Ovary (tissue), 9 donors: ENCODE results near the gene TOGARAM2. TPM values are rescaled to one million over a fixed set of nuclear protein-coding genes. Genes with fewer than 3 reads are reported as not detected.
A peak's percentile ranks its signal among the peaks of the same experiment; 100 is the strongest.

ENCODE experiments used
- DNase-seq, 5 donors: peaks; one replicate each; pipeline ENCODE4 v3.0.0-alpha.2; 2019 to 2020
- H3K27ac ChIP-seq, 2 donors: fragments of 200-600 bp; one replicate each; pipeline versions ENCODE4 v1.5.1 to v1.8.0; 2019 to 2022
- H3K27me3 ChIP-seq: fragments of 200-600 bp; one replicate; pipeline ENCODE4 v1.8.0; 2022
- H3K36me3 ChIP-seq: fragments of 200-600 bp; sonication (generic); one replicate; pipeline ENCODE4 v1.5.1; 2019
- H3K4me1 ChIP-seq: one replicate; pipeline ENCODE4 v1.8.1; 2013; ENCODE audit warnings: mild to moderate bottlenecking, moderate library complexity; ENCODE audit not compliant: insufficient read depth
- H3K4me3 ChIP-seq: fragments of 200-600 bp; sonication (generic); one replicate; pipeline ENCODE4 v1.5.1; 2017
- H3K9me3 ChIP-seq, 2 donors: fragments of 200-600 bp in 1 of 2; sonication (generic) in 1 of 2; one replicate each; pipeline versions ENCODE4 v1.5.1 to v1.8.1; 2013 to 2019; ENCODE audit warnings: mild to moderate bottlenecking in 1 of 2, moderate library complexity in 1 of 2
- EP300 ChIP-seq: sonication (generic); formaldehyde crosslinking; IDR thresholded peaks from one replicate; pipeline ENCODE4 v1.6.1; 2017; ENCODE audit warnings: antibody characterized with exemption
- POLR2A ChIP-seq: fragments of 450-650 bp; IDR thresholded peaks from one replicate; pipeline ENCODE4 v1.6.1; 2017; ENCODE audit warnings: antibody characterized with exemption, mild to moderate bottlenecking, moderate library complexity
- WGBS, 3 donors: extraction: QIAGEN DNeasy Blood & Tissue Kit in 1 of 3; methylation state at CpG; one replicate each; pipeline versions ENCODE4 v1.1.5 to v1.1.7; 2013 to 2017; 5-methylcytosine and 5-hydroxymethylcytosine counted together
- intact Hi-C, 4 donors: fragments of 100-400 bp; cut with DNase I; formaldehyde crosslinking; loops; one replicate each; pipeline versions ENCODE4 v1.11.0 to v1.15.1; 2022 to 2023
- polyA plus RNA-seq, 2 donors: library from polyadenylated mRNA; stranded (reverse); fragments of 200-250 nt in 1 of 2; fragments of 350-450 nt in 1 of 2; fragmentation: Illumina TruSeq in 1 of 2; extraction: RNeasy Lipid Tissue Mini Kit (QIAGEN cat#74804) in 1 of 2; gene quantifications; one replicate each; pipeline ENCODE4 v1.2.3, GENCODE V29; 2013 to 2014
- total RNA-seq, 7 donors: library from RNA; depleted of rRNA in 2 of 7; stranded (reverse); fragments of >200 nt in 2 of 7; fragmentation: NEBNext Ultra II Directional in 3 of 7; extraction: Animal tissue kit (Norgen Biotek cat#: 25700) in 3 of 7; gene quantifications; one replicate each; pipeline versions ENCODE4 v1.1.0 to v1.2.4, GENCODE V29; 2016 to 2023
- TF ChIP-seq, protein P1 (sequence below), 3 donors: fragments of 450-650 bp in 2 of 3; fragments of 200-600 bp in 1 of 3; IDR thresholded peaks; one replicate each; pipeline versions ENCODE4 v1.5.1 to v1.8.0; 2016 to 2022; ENCODE audit warnings: antibody characterized with exemption in 3 of 3, mild to moderate bottlenecking in 1 of 3
- donor health status: DM: no; HTN: no; CAD: no; lungs with moderate emphysema.
- donor health status: DM: no; HTN: no; CAD: no.
- donor health status: Bipolar disorder and iron deficiency.
- donor health status: DM: yes; HTN: yes; CAD: no.
- donor health status: DM: no; HTN: no; CAD: no.
- donor health status: DM: yes; HTN: yes; CAD: no.

Gene TOGARAM2
- total and polyA plus RNA-seq, 9 donors, result 0.33 to 21.1 (median 1.7) TPM

GRCh38 chr2:29011418-29012060, 30.4 kb downstream of the TOGARAM2 start:
- Histone ChIP-seq H3K27me3 (no peaks in the 10 kb centered on the region), H3K4me3 (no peak overlapping the region), H3K27ac (peak overlapping the region in 1 of 2 donors; percentile 37), H3K36me3 (no peaks in the 10 kb centered on the region), H3K9me3 (no peaks in the 10 kb centered on the region), H3K4me1 (peaks cover 35% of the 10 kb centered on the region)
- WGBS, 3 donors, result 34 to 46% (median 35%) methylated on average over 19 of the region's 19 CpGs
- intact Hi-C loops, result loop anchor here in 1 of 4 donors (2.0 kb wide), 1 partner anchor 59 kb away; no protein-coding TSS in a partner anchor
- TF ChIP-seq POLR2A (no peak), EP300 (no peak)
- TF ChIP-seq, protein P1, sequence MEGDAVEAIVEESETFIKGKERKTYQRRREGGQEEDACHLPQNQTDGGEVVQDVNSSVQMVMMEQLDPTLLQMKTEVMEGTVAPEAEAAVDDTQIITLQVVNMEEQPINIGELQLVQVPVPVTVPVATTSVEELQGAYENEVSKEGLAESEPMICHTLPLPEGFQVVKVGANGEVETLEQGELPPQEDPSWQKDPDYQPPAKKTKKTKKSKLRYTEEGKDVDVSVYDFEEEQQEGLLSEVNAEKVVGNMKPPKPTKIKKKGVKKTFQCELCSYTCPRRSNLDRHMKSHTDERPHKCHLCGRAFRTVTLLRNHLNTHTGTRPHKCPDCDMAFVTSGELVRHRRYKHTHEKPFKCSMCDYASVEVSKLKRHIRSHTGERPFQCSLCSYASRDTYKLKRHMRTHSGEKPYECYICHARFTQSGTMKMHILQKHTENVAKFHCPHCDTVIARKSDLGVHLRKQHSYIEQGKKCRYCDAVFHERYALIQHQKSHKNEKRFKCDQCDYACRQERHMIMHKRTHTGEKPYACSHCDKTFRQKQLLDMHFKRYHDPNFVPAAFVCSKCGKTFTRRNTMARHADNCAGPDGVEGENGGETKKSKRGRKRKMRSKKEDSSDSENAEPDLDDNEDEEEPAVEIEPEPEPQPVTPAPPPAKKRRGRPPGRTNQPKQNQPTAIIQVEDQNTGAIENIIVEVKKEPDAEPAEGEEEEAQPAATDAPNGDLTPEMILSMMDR (IDR thresholded peaks at IDR 0.05), result no peak
- DNase-seq, result peak in 2 of 5 donors; percentile 40 to 58

DNA sequence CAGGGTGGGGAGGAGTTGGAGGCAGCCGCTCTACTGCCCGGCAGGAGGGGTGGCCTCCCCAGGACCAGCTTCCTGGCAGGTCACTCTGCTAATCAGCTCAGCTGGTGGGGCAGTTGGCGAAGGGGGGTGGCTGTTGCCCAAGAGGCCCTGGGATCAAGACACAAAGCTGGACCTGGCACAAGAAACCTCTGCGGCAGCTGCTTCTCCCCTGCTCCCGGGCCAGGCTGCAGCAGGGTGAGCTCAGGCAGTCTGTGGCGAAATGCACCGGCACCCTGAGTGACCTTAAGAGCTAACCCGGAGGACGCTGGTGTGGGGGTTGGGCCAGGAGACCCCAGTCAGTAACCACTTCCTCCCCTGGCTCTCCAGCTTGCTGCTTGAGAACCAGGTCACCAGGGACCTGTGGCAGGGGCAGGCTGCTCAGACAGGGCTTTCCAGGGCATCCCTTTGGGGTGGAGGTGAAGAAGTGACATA, 31.1 kb downstream of the TOGARAM2 start:
- intact Hi-C loops, result no loop called here
- no peaks in the 10 kb centered on the region for H3K36me3 ChIP-seq
- peaks cover 35% of the 10 kb centered on the region for H3K4me1 ChIP-seq
- H3K9me3 ChIP-seq, result no peaks in the 10 kb centered on the region
- WGBS, 3 donors, result 18 to 26% (median 25%) methylated on average over 9 of the region's 9 CpGs
- no peaks in the 10 kb centered on the region for H3K27me3 ChIP-seq
- peak overlapping the region in 1 of 2 donors; percentile 37 for H3K27ac ChIP-seq
- peak; percentile 48 to 72 (median 50) for DNase-seq
- TF ChIP-seq POLR2A, result no peak
- TF ChIP-seq, protein P1 (IDR thresholded peaks at IDR 0.05), result no peak
- TF ChIP-seq EP300, result no peak
- H3K4me3 ChIP-seq, result no peak overlapping the region

DNA sequence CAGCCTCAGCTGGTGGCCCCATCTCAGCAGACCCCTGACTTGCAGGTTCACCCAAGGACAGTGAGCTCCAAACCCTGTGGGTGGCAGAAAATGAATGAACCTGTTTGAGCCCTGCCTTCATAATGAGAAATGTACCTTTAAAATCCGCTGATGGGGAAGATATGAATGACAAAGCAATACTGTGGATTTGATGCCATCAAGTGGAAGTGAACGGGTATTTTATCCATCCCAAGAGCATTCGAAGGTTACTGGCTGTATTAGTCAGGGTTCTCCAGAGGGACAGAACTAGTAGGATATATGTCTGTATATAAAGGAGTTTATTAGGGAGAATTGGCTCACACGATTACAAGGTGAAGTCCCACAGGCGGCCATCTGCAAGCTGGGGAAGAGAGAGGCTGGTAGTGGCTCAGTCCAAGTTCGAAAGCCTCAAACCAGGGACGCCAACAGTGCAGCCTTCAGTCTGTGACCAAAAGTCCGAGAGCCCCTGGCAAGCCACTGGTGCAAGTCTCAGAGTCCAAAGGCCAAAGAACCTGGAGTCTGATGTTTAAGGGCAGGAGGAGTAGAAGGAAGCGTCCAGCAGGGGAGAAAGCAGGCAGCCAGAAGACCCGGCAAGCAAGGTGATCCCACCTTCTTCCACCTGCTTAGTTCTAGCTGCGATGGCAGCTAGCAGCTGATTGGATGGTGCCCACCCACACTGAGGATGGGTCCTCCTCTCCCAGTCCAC, 32.1 kb downstream of the TOGARAM2 start:
- no peaks in the 10 kb centered on the region for H3K27me3 ChIP-seq
- 89 to 93% (median 92%) methylated on average over 11 of the region's 11 CpGs for WGBS, 3 donors
- intact Hi-C loops, result no loop called here
- H3K36me3 ChIP-seq, result no peaks in the 10 kb centered on the region
- no peak for DNase-seq
- H3K27ac ChIP-seq, result peak overlapping the region in 1 of 2 donors; percentile 27
- peaks cover 35% of the 10 kb centered on the region for H3K4me1 ChIP-seq
- TF ChIP-seq POLR2A (no peak), EP300 (no peak)
- TF ChIP-seq, protein P1 (IDR thresholded peaks at IDR 0.05), result no peak
- no peak overlapping the region for H3K4me3 ChIP-seq
- H3K9me3 ChIP-seq, result no peaks in the 10 kb centered on the region

GRCh38 chr2:29014331-29014730, 33.2 kb downstream of the TOGARAM2 start:
- no peak overlapping the region for H3K4me3 ChIP-seq
- intact Hi-C loops, result no loop called here
- H3K27me3 ChIP-seq, result no peaks in the 10 kb centered on the region
- no peaks in the 10 kb centered on the region for H3K36me3 ChIP-seq
- peaks cover 35% of the 10 kb centered on the region for H3K4me1 ChIP-seq
- no peaks in the 10 kb centered on the region for H3K9me3 ChIP-seq
- peak overlapping the region in 1 of 2 donors; percentile 27 for H3K27ac ChIP-seq
- 88 to 89% (median 89%) methylated on average over 8 of the region's 8 CpGs for WGBS, 3 donors
- TF ChIP-seq POLR2A, result no peak
- TF ChIP-seq, protein P1 (IDR thresholded peaks at IDR 0.05), result no peak
- no peak for TF ChIP-seq EP300
- no peak for DNase-seq
